Endothelial cell of umbilical vein (primary cell): Measurements from ENCODE around the gene UBQLN2. TPM values are rescaled to one million over a fixed set of nuclear protein-coding genes. Genes with fewer than 3 reads are reported as not detected.

Experiments used
- BruUV-seq: library from RNA; stranded (reverse); fragments of 400-500 nt; replicated peaks from 2 replicates; lab custom pipeline; 2021; lab: Mats Ljungman, UMichigan
- CTCF ChIA-PET: fragments of 300-600, 350-600 bp; sonication (Branson Sonifier 250); formaldehyde crosslinking; loops from one replicate; lab custom pipeline; 2021; ENCODE audit warnings: antibody characterized with exemption, inconsistent platforms; lab: Charles Lee
- POLR2A ChIA-PET: fragments of 300-600, 350-600 bp; sonication (Branson Sonifier 250); formaldehyde crosslinking; loops from one replicate; lab custom pipeline; 2021; ENCODE audit warnings: antibody characterized with exemption, inconsistent platforms; lab: Charles Lee
- DNase-seq: peaks from one replicate; pipeline ENCODE4 v3.0.0-alpha.2; 2011; ENCODE audit warnings: low read depth, low spot score
- FAIRE-seq: peaks from 2 replicates; lab custom pipeline; 2011; peaks lifted over from hg19 to GRCh38; lab: Jason Lieb, UNC
- H2AFZ ChIP-seq: 2 replicates; pipeline ENCODE4 v1.6.0; 2012; ENCODE audit warnings: low read depth, low read length, control low read depth, inconsistent platforms
- H3K27ac ChIP-seq: 2 replicates; pipeline ENCODE4 v1.5.1; 2011; ENCODE audit warnings: low read depth, mild to moderate bottlenecking, control low read depth, low read length, moderate library complexity; ENCODE audit not compliant: insufficient read depth
- H3K27me3 ChIP-seq, 2 experiments: 2 replicates each; pipeline versions ENCODE4 v1.6.0 to v1.6.1; 2011; ENCODE audit warnings: low read length in 2 of 2, mixed read lengths in 1 of 2; ENCODE audit not compliant: control insufficient read depth in 2 of 2, insufficient read depth in 2 of 2
- H3K36me3 ChIP-seq, 2 experiments: 2 replicates in 1 of 2; 3 replicates in 1 of 2; pipeline ENCODE4 v1.5.1; 2011; ENCODE audit warnings: low read length in 2 of 2, mild to moderate bottlenecking in 1 of 2, moderate library complexity in 1 of 2; ENCODE audit not compliant: control insufficient read depth in 2 of 2, insufficient read depth in 2 of 2; ENCODE audit errors: extremely low read depth in 1 of 2
- H3K4me1 ChIP-seq: 3 replicates; pipeline ENCODE4 v1.5.1; 2011; ENCODE audit warnings: mild to moderate bottlenecking, low read length; ENCODE audit not compliant: control insufficient read depth, insufficient read depth; ENCODE audit errors: extremely low read depth
- H3K4me2 ChIP-seq: 2 replicates; pipeline ENCODE4 v1.6.1; 2011; ENCODE audit warnings: low read length, control low read depth, mixed read lengths; ENCODE audit not compliant: insufficient read depth
- H3K4me3 ChIP-seq, 3 experiments: fragments of 200-600 bp in 1 of 3; sonication (generic), shearing (Covaris generic) in 1 of 3; replicated peaks in 1 of 3; 2 replicates each; pipeline ENCODE4 v1.5.1; 2011 to 2016; ENCODE audit warnings: control low read depth in 3 of 3, low read length in 3 of 3, mild to moderate bottlenecking in 2 of 3, inconsistent platforms in 1 of 3, low read depth in 1 of 3, moderate library complexity in 1 of 3; ENCODE audit not compliant: insufficient read depth in 1 of 3
- H3K79me2 ChIP-seq: 2 replicates; pipeline ENCODE4 v1.6.0; 2012; ENCODE audit warnings: low read length, inconsistent platforms; ENCODE audit not compliant: control insufficient read depth, insufficient read depth
- H3K9ac ChIP-seq: replicated peaks from 2 replicates; pipeline ENCODE3; 2011; ENCODE audit warnings: low read length, control low read depth; ENCODE audit not compliant: insufficient read depth; ENCODE audit errors: extremely low read depth
- H3K9me1 ChIP-seq: replicated peaks from 3 replicates; pipeline ENCODE4 v1.6.0; 2011; ENCODE audit warnings: mild to moderate bottlenecking, low read length; ENCODE audit not compliant: control insufficient read depth, insufficient read depth; ENCODE audit errors: extremely low read depth
- H3K9me3 ChIP-seq: replicated peaks from 2 replicates; pipeline ENCODE4 v1.5.1; 2012; ENCODE audit warnings: low read length, inconsistent platforms; ENCODE audit not compliant: control insufficient read depth, insufficient read depth
- H4K20me1 ChIP-seq: replicated peaks from 2 replicates; pipeline ENCODE3; 2011; ENCODE audit warnings: mild to moderate bottlenecking, low read length; ENCODE audit not compliant: control insufficient read depth, insufficient read depth; ENCODE audit errors: extremely low read depth
- EZH2 ChIP-seq: IDR thresholded peaks from 2 replicates; pipeline ENCODE4 v1.6.1; 2012; ENCODE audit warnings: borderline replicate concordance, low read depth, mild to moderate bottlenecking, moderate library complexity, low read length, inconsistent platforms; ENCODE audit not compliant: severe bottlenecking
- FOS ChIP-seq: IDR thresholded peaks from 2 replicates; pipeline ENCODE4 v1.6.1; 2011; ENCODE audit warnings: mild to moderate bottlenecking, low read length, moderate library complexity, borderline replicate concordance; ENCODE audit not compliant: insufficient read depth
- GATA2 ChIP-seq: IDR thresholded peaks from 2 replicates; pipeline ENCODE4 v1.7.0; 2011; ENCODE audit warnings: low read depth, mild to moderate bottlenecking, moderate library complexity, mixed read lengths, low read length; ENCODE audit not compliant: insufficient read length, insufficient read depth
- JUN ChIP-seq: IDR thresholded peaks from 2 replicates; pipeline ENCODE4 v1.6.1; 2011; ENCODE audit warnings: borderline replicate concordance, low read depth; ENCODE audit not compliant: insufficient read length, insufficient read depth
- MYC ChIP-seq: IDR thresholded peaks from one replicate; pipeline ENCODE4 v1.6.1; 2011; ENCODE audit warnings: mild to moderate bottlenecking, low read depth, low read length
- POLR2A ChIP-seq: IDR thresholded peaks from 2 replicates; pipeline ENCODE4 v1.6.1; 2012; ENCODE audit warnings: low read depth, mild to moderate bottlenecking, control low read depth, low read length
- POLR2AphosphoS5 ChIP-seq: IDR thresholded peaks from 2 replicates; pipeline ENCODE4 v1.6.1; 2012; ENCODE audit warnings: low read depth, mild to moderate bottlenecking, control low read depth, low read length, moderate library complexity; ENCODE audit not compliant: insufficient read depth
- dilution Hi-C: fragments of 300-500 bp; cut with MboI; formaldehyde crosslinking; loops from one replicate; pipeline ENCODE4 v1.15.0; 2019; ENCODE audit warnings: low sequenced_read_pairs; ENCODE audit not compliant: extremely low pct_ligation_motif_present
- intact Hi-C: fragments of 100-400 bp; cut with micrococcal nuclease; formaldehyde crosslinking; loops from one replicate; pipeline ENCODE4 v1.10.0; 2022
- polyA plus RNA-seq, 4 experiments: library from polyadenylated mRNA; depleted of rRNA in 3 of 4; stranded (reverse) in 3 of 4; unstranded in 1 of 4; fragments of >200 nt; gene quantifications; 2 replicates each; pipeline versions ENCODE4 v1.2.1 to v1.2.3, GENCODE V29; 2011 to 2012; ENCODE audit warnings: missing spikeins in 1 of 4
- total RNA-seq: library from RNA; stranded (reverse); gene quantifications from 2 replicates; pipeline ENCODE4 v1.2.3, GENCODE V29; 2021
- TF ChIP-seq, protein P1 (sequence below), 2 donors: IDR thresholded peaks; 1 replicate in 1 of 2; 2 replicates in 1 of 2; pipeline ENCODE4 v1.5.1; 2011; ENCODE audit warnings: low read length in 2 of 2, mild to moderate bottlenecking in 2 of 2, moderate library complexity in 2 of 2, control low read depth in 1 of 2, inconsistent platforms in 1 of 2, low read depth in 1 of 2; ENCODE audit not compliant: insufficient read depth in 1 of 2; ENCODE audit errors: extremely low read depth in 1 of 2
- TF ChIP-seq, protein P2 (sequence below): IDR thresholded peaks from 2 replicates; pipeline ENCODE4 v1.6.1; 2011; ENCODE audit not compliant: insufficient read depth, insufficient read length

UBQLN2 gene
- total and polyA plus RNA-seq, 2 donors (not counting 3 experiments of a cell fraction or from before 2014, with no cell fraction given), result 17.1 to 25.3 TPM

DNA sequence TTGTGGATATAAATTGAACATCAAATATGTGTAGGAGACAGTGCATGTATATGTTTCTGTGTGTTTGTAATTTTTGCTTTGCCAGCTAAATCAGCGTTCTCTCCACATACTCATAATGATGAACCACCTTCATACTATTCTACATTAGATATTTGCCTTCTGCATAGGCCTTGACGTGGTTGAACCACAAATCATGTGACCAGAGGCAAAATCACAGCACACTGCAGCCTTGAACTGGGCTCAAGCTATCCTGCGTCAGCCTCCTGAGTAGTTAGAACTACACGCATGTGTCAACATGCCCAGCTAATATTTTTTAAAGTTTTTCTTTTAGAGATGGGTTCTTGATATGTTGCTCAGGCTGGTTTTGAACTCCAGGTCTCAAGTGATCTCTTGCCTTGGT, 9.5 kb downstream of the UBQLN2 start:
- Histone ChIP-seq H3K9me3 (no peaks in the 10 kb centered on the region), H3K4me1 (peaks cover 5% of the 10 kb centered on the region), H3K27ac (no peak overlapping the region), H3K27me3 (no peaks in the 10 kb centered on the region), H3K4me3 (no peak overlapping the region), H4K20me1 (no peaks in the 10 kb centered on the region), H3K36me3 (no peaks in the 10 kb centered on the region), H3K9me1 (no peaks in the 10 kb centered on the region), H2AFZ (no peak overlapping the region), H3K4me2 (no peak overlapping the region), H3K79me2 (peaks cover 6% of the 10 kb centered on the region), H3K9ac (no peak overlapping the region)
- dilution Hi-C loops, result no loop called here
- ChIA-PET POLR2A (no interaction called here), CTCF (no interaction called here)
- TF ChIP-seq, protein P1, sequence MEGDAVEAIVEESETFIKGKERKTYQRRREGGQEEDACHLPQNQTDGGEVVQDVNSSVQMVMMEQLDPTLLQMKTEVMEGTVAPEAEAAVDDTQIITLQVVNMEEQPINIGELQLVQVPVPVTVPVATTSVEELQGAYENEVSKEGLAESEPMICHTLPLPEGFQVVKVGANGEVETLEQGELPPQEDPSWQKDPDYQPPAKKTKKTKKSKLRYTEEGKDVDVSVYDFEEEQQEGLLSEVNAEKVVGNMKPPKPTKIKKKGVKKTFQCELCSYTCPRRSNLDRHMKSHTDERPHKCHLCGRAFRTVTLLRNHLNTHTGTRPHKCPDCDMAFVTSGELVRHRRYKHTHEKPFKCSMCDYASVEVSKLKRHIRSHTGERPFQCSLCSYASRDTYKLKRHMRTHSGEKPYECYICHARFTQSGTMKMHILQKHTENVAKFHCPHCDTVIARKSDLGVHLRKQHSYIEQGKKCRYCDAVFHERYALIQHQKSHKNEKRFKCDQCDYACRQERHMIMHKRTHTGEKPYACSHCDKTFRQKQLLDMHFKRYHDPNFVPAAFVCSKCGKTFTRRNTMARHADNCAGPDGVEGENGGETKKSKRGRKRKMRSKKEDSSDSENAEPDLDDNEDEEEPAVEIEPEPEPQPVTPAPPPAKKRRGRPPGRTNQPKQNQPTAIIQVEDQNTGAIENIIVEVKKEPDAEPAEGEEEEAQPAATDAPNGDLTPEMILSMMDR (IDR thresholded peaks at IDR 0.05; ENCODE audit: extremely low read depth in 1 of 2, insufficient read depth in 1 of 2, low read depth in 1 of 2, low read length in 2 of 2), result no peak
- TF ChIP-seq FOS (no peak), GATA2 (no peak), JUN (no peak), MYC (no peak), POLR2AphosphoS5 (no peak), EZH2 (no peak), POLR2A (no peak)
- TF ChIP-seq, protein P2, sequence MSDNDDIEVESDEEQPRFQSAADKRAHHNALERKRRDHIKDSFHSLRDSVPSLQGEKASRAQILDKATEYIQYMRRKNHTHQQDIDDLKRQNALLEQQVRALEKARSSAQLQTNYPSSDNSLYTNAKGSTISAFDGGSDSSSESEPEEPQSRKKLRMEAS, result no peak
- no TSS peak for BruUV-seq
- no peak for FAIRE-seq
- intact Hi-C loops, result no loop called here
- no peak for DNase-seq
